ENCODE measurements around the gene KRT86.

DNA sequence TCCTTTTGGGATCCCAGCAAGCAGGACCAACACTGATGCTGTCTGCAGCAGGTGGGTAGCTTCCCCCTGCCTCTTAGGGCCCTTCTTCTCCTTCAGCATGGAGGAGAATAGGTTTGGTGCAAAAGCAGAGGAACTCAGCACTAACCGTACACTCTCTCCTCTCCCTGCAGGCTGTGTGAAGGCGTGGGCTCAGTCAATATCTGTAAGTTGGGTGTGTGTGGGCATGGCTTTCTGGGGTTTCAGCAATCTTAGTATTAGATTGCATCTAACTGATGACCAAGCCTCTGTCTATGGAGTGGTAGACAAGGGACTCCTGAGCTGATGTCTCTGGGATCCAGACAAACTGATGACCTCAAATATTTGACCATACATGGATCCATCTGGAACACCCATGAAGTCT is 78.5 kb downstream of the KRT86 start:
- TF ChIP-seq, protein P1, sequence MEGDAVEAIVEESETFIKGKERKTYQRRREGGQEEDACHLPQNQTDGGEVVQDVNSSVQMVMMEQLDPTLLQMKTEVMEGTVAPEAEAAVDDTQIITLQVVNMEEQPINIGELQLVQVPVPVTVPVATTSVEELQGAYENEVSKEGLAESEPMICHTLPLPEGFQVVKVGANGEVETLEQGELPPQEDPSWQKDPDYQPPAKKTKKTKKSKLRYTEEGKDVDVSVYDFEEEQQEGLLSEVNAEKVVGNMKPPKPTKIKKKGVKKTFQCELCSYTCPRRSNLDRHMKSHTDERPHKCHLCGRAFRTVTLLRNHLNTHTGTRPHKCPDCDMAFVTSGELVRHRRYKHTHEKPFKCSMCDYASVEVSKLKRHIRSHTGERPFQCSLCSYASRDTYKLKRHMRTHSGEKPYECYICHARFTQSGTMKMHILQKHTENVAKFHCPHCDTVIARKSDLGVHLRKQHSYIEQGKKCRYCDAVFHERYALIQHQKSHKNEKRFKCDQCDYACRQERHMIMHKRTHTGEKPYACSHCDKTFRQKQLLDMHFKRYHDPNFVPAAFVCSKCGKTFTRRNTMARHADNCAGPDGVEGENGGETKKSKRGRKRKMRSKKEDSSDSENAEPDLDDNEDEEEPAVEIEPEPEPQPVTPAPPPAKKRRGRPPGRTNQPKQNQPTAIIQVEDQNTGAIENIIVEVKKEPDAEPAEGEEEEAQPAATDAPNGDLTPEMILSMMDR (IDR thresholded peaks at IDR 0.05; ENCODE audit: low read length): no peak
- TF ChIP-seq EZH2phosphoT487 (IDR thresholded peaks at IDR 0.05; ENCODE audit: low read length): no peak

Data from MM.1S (cell line).